IPS DF 4.7 (cell line): ENCODE data around the gene OLFML2B.

Source experiments
- DNase-seq: peaks from one replicate; pipeline ENCODE4 v3.0.0-alpha.2; 2013; ENCODE audit warnings: low spot score; ENCODE audit errors: extremely low read depth

The OLFML2B gene

GRCh38 chr1:162007466-162007865 lies 16.2 kb downstream of the OLFML2B start:
- DNase-seq: no peak

- no peak for DNase-seq
These were observed 17.6 kb downstream of the OLFML2B start for GRCh38 chr1:162006081-162006480.

GRCh38 chr1:162004441-162004950 lies 19.2 kb downstream of the OLFML2B start:
- no peak for DNase-seq

GRCh38 chr1:162003830-162004215 lies 19.8 kb downstream of the OLFML2B start:
- DNase-seq: no peak

- DNase-seq: no peak
These were observed 20.4 kb downstream of the OLFML2B start for GRCh38 chr1:162003061-162003829.

- no peak for DNase-seq
These were observed 23.6 kb downstream of the OLFML2B start for GRCh38 chr1:162000053-162000420.

- no peak for DNase-seq
These were observed 24.2 kb downstream of the OLFML2B start for GRCh38 chr1:161999301-162000052.

GRCh38 chr1:161998811-161999210 lies 24.9 kb downstream of the OLFML2B start:
- no peak for DNase-seq

GRCh38 chr1:161997152-161997551 lies 26.5 kb downstream of the OLFML2B start:
- no peak for DNase-seq

- no peak for DNase-seq
These were observed 29.4 kb downstream of the OLFML2B start for GRCh38 chr1:161994175-161994668.

- no peak for DNase-seq
These were observed 30.1 kb downstream of the OLFML2B start for GRCh38 chr1:161993576-161993975.

- no peak for DNase-seq
These were observed 33.9 kb downstream of the OLFML2B start for GRCh38 chr1:161989786-161990185.

GRCh38 chr1:161989108-161989507 lies 34.6 kb downstream of the OLFML2B start:
- no peak for DNase-seq

GRCh38 chr1:161988413-161988812 lies 35.3 kb downstream of the OLFML2B start:
- no peak for DNase-seq

- no peak for DNase-seq
These were observed 35.8 kb downstream of the OLFML2B start for GRCh38 chr1:161987872-161988271.

- no peak for DNase-seq
These were observed 36.4 kb downstream of the OLFML2B start for GRCh38 chr1:161987303-161987702.

GRCh38 chr1:161986328-161986727 lies 37.3 kb downstream of the OLFML2B start:
- no peak for DNase-seq

GRCh38 chr1:161985301-161985822 lies 38.3 kb downstream of the OLFML2B start:
- no peak for DNase-seq

GRCh38 chr1:161983725-161984124 lies 39.9 kb downstream of the OLFML2B start:
- DNase-seq: no peak

GRCh38 chr1:161982917-161983316 lies 40.8 kb downstream of the OLFML2B start:
- DNase-seq: no peak

GRCh38 chr1:161982507-161982895 lies 41.2 kb downstream of the OLFML2B start:
- DNase-seq: no peak
